Lung microvascular endothelial cell (primary cell): ENCODE results near the gene AOC2. TPM values are rescaled to one million over a fixed set of nuclear protein-coding genes. Genes with fewer than 3 reads are reported as not detected.
"Not testable (repeated sequence)": the region's sequence is repeated elsewhere in the genome, so short reads cannot be mapped to it uniquely, and the experiment has no call there.

ENCODE experiments used
- DNase-seq, 2 donors: peaks; one replicate each; pipeline versions ENCODE4 v3.0.0 to v3.0.0-alpha.2; 2010; ENCODE audit warnings: low read depth in 2 of 2
- total RNA-seq: library from RNA; depleted of rRNA; stranded (reverse); fragments of >200 nt; gene quantifications from 2 replicates; pipeline ENCODE4 v1.2.1, GENCODE V29; 2014

The AOC2 gene
- total RNA-seq, 1 donor from 2014 or later = 0.40 TPM

GRCh38 chr17:42853597-42853967, 9.2 kb downstream of the AOC2 start:
- no peak for DNase-seq

- DNase-seq = no peak
Measured at GRCh38 chr17:42853968-42854790, 9.8 kb downstream of the AOC2 start.

- no peak for DNase-seq
Measured at GRCh38 chr17:42855048-42855596, 10.7 kb downstream of the AOC2 start.

GRCh38 chr17:42856093-42856492, 11.7 kb downstream of the AOC2 start:
- DNase-seq = not testable (repeated sequence)

- not testable (repeated sequence) for DNase-seq
Measured at GRCh38 chr17:42856516-42856915, 12.1 kb downstream of the AOC2 start.

GRCh38 chr17:42857389-42857788, 13.0 kb downstream of the AOC2 start:
- no peak for DNase-seq

- no peak for DNase-seq
Measured at GRCh38 chr17:42865638-42866094, 21.3 kb downstream of the AOC2 start.

GRCh38 chr17:42866216-42866615, 21.8 kb downstream of the AOC2 start:
- DNase-seq = no peak

GRCh38 chr17:42866631-42867575, 22.5 kb downstream of the AOC2 start:
- no peak for DNase-seq

GRCh38 chr17:42867694-42868261, 23.4 kb downstream of the AOC2 start:
- DNase-seq = not testable (repeated sequence)

- DNase-seq = no peak
Measured at GRCh38 chr17:42868338-42868737, 24.0 kb downstream of the AOC2 start.

- DNase-seq = no peak
Measured at GRCh38 chr17:42871647-42872046, 27.3 kb downstream of the AOC2 start.

- DNase-seq = no peak
Measured at GRCh38 chr17:42872251-42872965, 28.0 kb downstream of the AOC2 start.

- DNase-seq = no peak
Measured at GRCh38 chr17:42873315-42873714, 28.9 kb downstream of the AOC2 start.

- DNase-seq = not testable (repeated sequence)
Measured at GRCh38 chr17:42873932-42874695, 29.7 kb downstream of the AOC2 start.

GRCh38 chr17:42877037-42877436, 32.7 kb downstream of the AOC2 start:
- DNase-seq = no peak

GRCh38 chr17:42878123-42878880, 33.9 kb downstream of the AOC2 start:
- no peak for DNase-seq

GRCh38 chr17:42878924-42879595, 34.7 kb downstream of the AOC2 start:
- DNase-seq = no peak

- DNase-seq = no peak
Measured at GRCh38 chr17:42879596-42879985, 35.2 kb downstream of the AOC2 start.
